ENCODE results near the gene COG7. TPM values are rescaled to one million over a fixed set of nuclear protein-coding genes. Genes with fewer than 3 reads are reported as not detected.

COG7 gene
- total and polyA plus RNA-seq, 2 donors (not counting 1 experiment from before 2014, with no cell fraction given): 17.5 to 20.9 TPM

- TF ChIP-seq CTCF (conservative IDR thresholded peaks at IDR 0.05 in 1 of 2, IDR thresholded peaks at IDR 0.05 in 1 of 2; ENCODE audit: low read depth in 1 of 2, low read length in 2 of 2) (no peak), EZH2 (IDR thresholded peaks at IDR 0.05; ENCODE audit: low read length, missing control alignments) (no peak)
- Histone ChIP-seq H3K9ac (ENCODE audit: insufficient read depth, low read length) (no peak overlapping the region), H3K27me3 (ENCODE audit: control insufficient read depth, insufficient read depth, low read length) (no peaks in the 10 kb centered on the region)
Measured at GRCh38 chr16:23385441-23385840, 67.5 kb downstream of the COG7 start.

GRCh38 chr16:23384878-23385277 is 68.1 kb downstream of the COG7 start:
- Histone ChIP-seq H3K79me2 (ENCODE audit: control insufficient read depth, insufficient read depth, low read length) (no peaks in the 10 kb centered on the region), H3K9me3 (ENCODE audit: control insufficient read depth, insufficient read depth, low read depth, low read length) (no peaks in the 10 kb centered on the region), H3K4me2 (ENCODE audit: extremely low read depth, insufficient read depth, low read length) (no peak overlapping the region), H2AFZ (ENCODE audit: low read length) (no peak overlapping the region), H3K27me3 (ENCODE audit: control insufficient read depth, insufficient read depth, low read length) (no peaks in the 10 kb centered on the region), H3K27ac (ENCODE audit: insufficient read depth, low read length) (no peak overlapping the region), H3K4me3 (replicated peaks in 1 of 4; ENCODE audit: control extremely low read depth in 1 of 4, insufficient read depth in 1 of 4, low read depth in 3 of 4, low read length in 4 of 4) (no peak overlapping the region), H3K36me3 (ENCODE audit: control insufficient read depth, insufficient read depth, low read length) (peaks cover 2% of the 10 kb centered on the region), H3K9ac (ENCODE audit: insufficient read depth, low read length) (no peak overlapping the region), H4K20me1 (ENCODE audit: control insufficient read depth, extremely low read depth, insufficient read depth, low read length) (no peaks in the 10 kb centered on the region), H3K4me1 (ENCODE audit: control insufficient read depth, extremely low read depth, insufficient read depth, low read length) (no peaks in the 10 kb centered on the region)
- DNase-seq (ENCODE audit: low read depth in 2 of 2): peak in 1 of 2 donors; percentile 54
- TF ChIP-seq EZH2 (IDR thresholded peaks at IDR 0.05; ENCODE audit: low read length, missing control alignments): no peak
- TF ChIP-seq CTCF (conservative IDR thresholded peaks at IDR 0.05 in 1 of 2, IDR thresholded peaks at IDR 0.05 in 1 of 2; ENCODE audit: low read depth in 1 of 2, low read length in 2 of 2): no peak

More at GRCh38 chr16:23385441-23385840, 67.5 kb downstream of the COG7 start:
- no peak overlapping the region for H2AFZ ChIP-seq (ENCODE audit: low read length)
- H3K27ac ChIP-seq (ENCODE audit: insufficient read depth, low read length): no peak overlapping the region
- H3K4me3 ChIP-seq (replicated peaks in 1 of 4; ENCODE audit: control extremely low read depth in 1 of 4, insufficient read depth in 1 of 4, low read depth in 3 of 4, low read length in 4 of 4): no peak overlapping the region
- no peak for DNase-seq (ENCODE audit: low read depth in 2 of 2)
- no peaks in the 10 kb centered on the region for H4K20me1 ChIP-seq (ENCODE audit: control insufficient read depth, extremely low read depth, insufficient read depth, low read length)
- H3K4me2 ChIP-seq (ENCODE audit: extremely low read depth, insufficient read depth, low read length): no peak overlapping the region
- H3K36me3 ChIP-seq (ENCODE audit: control insufficient read depth, insufficient read depth, low read length): peaks cover 2% of the 10 kb centered on the region
- H3K9me3 ChIP-seq (ENCODE audit: control insufficient read depth, insufficient read depth, low read depth, low read length): no peaks in the 10 kb centered on the region
- H3K79me2 ChIP-seq (ENCODE audit: control insufficient read depth, insufficient read depth, low read length): no peaks in the 10 kb centered on the region
- H3K4me1 ChIP-seq (ENCODE audit: control insufficient read depth, extremely low read depth, insufficient read depth, low read length): no peaks in the 10 kb centered on the region

GRCh38 chr16:23383881-23384280 is 69.1 kb downstream of the COG7 start:
- DNase-seq (ENCODE audit: low read depth in 2 of 2): no peak
- Histone ChIP-seq H3K4me3 (replicated peaks in 1 of 4; ENCODE audit: control extremely low read depth in 1 of 4, insufficient read depth in 1 of 4, low read depth in 3 of 4, low read length in 4 of 4) (no peak overlapping the region), H4K20me1 (ENCODE audit: control insufficient read depth, extremely low read depth, insufficient read depth, low read length) (no peaks in the 10 kb centered on the region), H3K9me3 (ENCODE audit: control insufficient read depth, insufficient read depth, low read depth, low read length) (no peaks in the 10 kb centered on the region), H3K36me3 (ENCODE audit: control insufficient read depth, insufficient read depth, low read length) (peaks cover under 1% of the 10 kb centered on the region), H3K27me3 (ENCODE audit: control insufficient read depth, insufficient read depth, low read length) (no peaks in the 10 kb centered on the region), H3K79me2 (ENCODE audit: control insufficient read depth, insufficient read depth, low read length) (no peaks in the 10 kb centered on the region), H3K9ac (ENCODE audit: insufficient read depth, low read length) (no peak overlapping the region), H3K4me2 (ENCODE audit: extremely low read depth, insufficient read depth, low read length) (no peak overlapping the region), H3K4me1 (ENCODE audit: control insufficient read depth, extremely low read depth, insufficient read depth, low read length) (no peaks in the 10 kb centered on the region), H3K27ac (ENCODE audit: insufficient read depth, low read length) (no peak overlapping the region), H2AFZ (ENCODE audit: low read length) (no peak overlapping the region)
- TF ChIP-seq EZH2 (IDR thresholded peaks at IDR 0.05; ENCODE audit: low read length, missing control alignments) (no peak), CTCF (conservative IDR thresholded peaks at IDR 0.05 in 1 of 2, IDR thresholded peaks at IDR 0.05 in 1 of 2; ENCODE audit: low read depth in 1 of 2, low read length in 2 of 2) (no peak)
